Eye (tissue), 1 donor: ENCODE results near the gene PKDCC.
A peak's percentile ranks its signal among the peaks of the same experiment; 100 is the strongest.

Experiments
- DNase-seq: peaks from one replicate; pipeline ENCODE4 v3.0.0-alpha.2; 2015

The PKDCC gene

DNA sequence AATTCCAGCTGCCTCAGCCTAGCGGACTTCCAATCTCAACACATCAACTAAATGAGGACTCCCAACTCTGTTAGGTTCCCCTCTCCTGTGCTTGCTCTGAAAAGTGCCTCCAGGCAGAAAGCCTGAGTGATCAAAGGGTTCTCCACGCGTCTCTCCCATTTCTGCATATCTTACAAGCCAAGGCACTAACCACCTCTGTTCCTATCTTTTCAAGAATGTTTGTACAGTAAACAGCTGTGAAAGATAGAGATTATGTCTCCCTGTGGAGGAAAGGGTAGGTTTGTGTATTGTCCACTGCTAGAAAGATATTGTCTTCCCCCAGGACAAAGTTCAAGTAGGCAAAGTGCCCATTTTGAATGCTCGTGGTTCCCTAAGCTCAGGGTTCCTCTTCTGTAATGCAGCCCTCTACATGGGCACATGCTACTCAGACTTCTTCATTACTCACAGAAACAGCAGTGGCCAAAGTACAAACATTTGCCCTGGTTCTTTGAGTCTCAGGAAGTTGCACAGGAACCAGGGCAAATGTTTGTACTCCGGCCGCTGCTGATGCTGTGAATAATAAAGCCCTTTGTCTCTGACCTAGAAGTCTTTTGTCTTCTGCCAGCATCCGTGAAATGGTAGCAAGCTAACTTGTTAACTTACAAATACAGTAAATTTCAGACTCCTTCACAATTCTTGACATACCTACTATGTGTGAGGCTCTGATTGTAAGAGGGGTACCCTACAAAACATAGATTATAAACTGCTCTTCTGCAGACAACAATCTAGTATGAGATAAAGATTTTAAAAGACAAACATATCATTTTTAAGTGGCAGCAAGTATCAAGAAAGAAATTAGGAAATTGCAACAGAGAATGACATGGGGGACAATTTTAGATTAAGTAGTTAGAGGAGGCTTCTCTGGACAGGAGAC, 44.5 kb downstream of the PKDCC start:
- peak; percentile 37 for DNase-seq

GRCh38 chr2:42094114-42094513, 46.3 kb downstream of the PKDCC start:
- DNase-seq: no peak

DNA sequence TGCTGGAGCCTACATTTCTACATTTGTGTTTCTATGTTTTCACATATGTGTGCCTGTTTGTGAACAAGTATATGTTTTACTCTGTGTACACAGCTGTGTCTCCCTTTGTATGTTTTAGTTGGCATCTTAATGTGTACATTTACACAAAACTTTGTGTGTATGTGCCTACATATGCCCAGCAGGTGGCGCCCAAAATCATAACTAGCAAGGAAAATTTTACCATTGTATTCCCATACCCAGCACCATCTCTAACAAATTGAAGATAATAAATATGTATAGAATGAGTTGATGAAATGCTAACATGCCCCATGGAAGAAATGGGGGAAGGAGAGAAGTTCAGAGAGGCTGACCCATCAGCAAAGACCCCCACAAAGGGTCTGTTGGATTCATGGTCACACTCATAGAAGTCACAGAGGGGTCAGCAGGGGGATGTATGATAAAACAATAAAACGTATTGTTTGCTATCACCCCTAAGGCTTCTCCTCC, 48.1 kb downstream of the PKDCC start:
- peak; percentile 93 for DNase-seq

DNA sequence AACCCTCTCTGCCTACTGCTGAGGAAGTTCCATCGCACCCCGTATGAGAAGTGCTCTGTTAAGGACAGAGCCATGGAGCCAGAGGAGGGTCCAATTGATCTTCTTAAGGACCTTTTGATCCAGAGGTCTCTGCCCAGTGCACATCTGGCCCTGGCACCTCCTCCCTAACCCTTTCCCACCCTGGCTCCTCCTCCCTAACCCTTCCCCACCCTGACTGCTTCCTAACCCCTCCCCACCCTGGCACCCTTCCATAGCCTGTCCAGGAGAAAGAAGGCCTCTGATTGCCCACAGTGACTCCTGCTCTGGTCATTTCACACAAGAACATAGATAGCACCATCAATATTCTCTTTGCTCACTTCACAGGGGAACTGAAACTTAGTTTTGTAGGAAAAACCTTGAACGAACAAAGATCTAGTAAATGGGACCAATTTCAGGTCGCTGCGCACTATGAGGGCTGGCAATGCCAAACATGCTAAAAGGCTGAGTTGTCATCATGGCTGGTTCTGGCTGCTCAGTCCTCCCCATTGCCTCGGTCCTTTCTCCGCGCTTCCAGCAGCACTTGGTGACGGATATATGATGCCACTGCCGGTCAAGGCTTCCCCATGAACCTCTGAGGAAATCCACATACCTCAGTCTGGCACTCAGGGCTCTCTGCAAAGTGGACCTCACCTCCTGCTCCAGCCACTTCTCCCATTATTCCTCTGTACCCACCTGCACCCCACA, 49.2 kb downstream of the PKDCC start:
- no peak for DNase-seq

- no peak for DNase-seq
Observed at GRCh38 chr2:42098571-42099437, 51.0 kb downstream of the PKDCC start.

GRCh38 chr2:42099438-42100173, 51.8 kb downstream of the PKDCC start:
- DNase-seq: no peak

DNA sequence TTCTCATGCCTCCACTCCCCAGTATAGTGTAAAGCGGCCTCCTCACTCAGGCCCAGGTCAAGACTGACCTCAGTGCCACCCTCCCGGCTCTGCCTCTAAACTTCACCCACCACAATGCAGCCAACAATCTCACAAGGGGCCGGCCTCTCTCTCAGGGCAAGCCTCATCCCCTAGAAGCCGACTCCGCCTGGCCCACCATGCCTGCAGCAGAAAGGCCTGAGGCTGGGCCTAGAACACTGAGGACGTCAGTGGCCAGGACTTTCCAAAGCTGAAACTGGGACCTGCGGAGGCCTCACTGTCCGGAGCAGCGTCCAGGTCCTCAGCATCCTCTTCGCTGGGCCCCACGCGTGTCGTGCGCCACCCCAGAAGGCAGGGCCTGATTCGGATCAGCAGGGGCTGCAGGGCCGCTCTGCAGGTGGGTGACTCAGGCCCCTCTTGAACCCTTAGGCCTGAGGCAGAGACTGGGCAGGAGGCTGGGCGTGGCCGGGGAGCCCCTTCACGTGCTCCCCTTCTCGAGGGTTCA, 52.9 kb downstream of the PKDCC start:
- no peak for DNase-seq

DNA sequence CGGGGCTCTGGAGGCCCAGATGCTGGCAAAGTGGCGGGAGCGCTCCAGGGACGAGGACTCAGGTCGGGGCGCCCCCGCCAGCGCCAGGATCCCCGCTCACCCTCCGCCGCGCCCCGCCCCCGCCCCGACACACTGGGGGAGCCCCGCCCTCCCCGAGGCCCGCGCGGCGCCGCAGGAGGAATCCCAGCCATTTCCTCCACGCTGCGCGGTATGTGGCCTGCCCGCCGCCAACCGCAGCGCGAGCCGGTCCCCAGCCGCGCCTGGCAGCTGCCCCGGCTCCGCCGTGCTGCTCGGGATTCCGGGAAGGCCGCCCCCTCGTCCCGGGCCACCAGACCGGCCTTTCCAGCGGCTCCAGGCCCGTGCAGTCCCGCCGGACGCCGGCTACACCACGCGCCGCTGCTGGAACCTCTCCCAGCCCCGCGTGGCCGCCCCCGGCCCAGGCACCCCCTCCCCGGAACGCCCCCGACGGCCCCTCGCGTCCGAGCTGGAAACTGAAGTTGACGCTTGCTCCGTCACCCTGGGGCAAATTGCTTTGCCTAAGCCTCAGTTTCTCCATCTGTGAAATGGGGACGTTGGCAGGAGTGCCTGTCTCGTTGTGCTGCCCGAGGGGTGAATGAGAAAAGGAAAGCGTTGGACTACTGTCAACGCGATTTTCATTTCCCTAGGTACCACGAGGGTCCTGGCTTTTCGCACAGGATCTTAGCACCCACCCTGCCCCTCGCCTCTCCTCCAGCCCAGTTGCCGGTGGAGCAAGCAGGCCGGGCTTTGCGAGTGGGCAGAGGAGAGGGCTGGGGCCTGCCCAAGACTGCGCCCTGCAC, 53.6 kb downstream of the PKDCC start:
- peak; percentile 77 for DNase-seq

DNA sequence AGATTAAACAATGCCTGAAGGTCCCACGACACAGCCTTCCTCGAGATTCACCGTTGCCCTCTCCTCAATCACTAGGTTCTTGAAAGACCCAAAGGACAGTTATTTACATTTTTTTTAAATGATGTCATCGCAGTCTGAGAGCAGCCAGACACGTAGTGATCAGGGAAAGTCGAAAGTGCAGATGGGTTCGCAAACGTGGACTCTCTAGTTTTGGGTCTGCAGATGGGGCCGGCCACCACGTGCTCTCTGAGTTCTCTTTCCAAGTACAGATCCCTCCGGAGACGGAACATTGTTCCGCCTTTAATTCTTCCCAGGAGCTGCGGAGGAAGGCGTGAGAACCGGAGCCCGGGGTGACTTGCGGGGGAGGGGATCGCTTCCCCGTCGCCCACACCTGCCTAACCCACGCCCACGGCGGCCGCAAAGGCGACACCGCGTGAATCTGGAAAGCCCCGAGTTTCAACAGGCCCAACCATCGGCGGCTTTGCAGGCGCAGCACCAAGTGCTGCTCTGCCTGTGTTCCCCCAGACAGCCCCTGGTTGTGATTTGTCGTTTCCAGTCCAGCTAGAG, 54.3 kb downstream of the PKDCC start:
- peak; percentile 87 for DNase-seq

GRCh38 chr2:42102591-42103450, 55.0 kb downstream of the PKDCC start:
- peak; percentile 83 for DNase-seq

DNA sequence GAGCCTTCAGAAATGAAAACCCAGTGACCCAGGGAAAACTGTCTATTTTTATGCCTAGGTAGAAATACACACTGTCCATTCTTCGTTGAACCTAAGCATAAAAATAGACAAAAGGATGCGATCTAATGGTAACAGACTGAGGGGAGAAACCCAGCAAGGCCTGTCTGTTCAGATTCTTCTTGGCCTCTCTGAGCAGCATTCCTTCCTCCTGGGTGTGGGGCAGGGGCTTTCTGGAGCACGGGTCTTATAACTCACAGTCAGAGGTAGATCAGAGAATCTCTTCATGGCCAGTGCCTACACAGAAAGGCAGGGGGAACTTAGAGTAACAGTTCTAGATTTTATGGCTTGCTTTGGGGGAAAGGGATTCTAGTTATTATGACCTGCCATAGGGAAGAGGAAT, 56.0 kb downstream of the PKDCC start:
- DNase-seq: no peak

DNA sequence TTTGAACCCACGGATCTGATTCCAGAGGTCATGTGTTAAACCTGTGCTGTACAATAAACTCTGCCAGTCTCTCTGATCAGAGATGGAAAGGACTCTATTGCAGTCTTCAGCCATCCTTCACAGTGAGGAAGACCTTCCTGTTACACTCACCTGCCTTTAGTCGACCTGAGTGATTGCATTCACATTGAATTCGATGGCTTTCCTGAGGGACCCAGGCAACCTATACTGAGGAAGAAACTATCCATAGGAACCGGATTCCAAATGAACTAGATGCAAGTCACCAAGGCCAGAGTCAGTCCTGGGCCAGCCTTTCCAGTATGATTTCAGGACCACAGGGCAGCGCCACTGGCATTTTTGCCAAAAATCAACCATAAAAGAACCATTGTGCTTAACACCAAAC, 56.8 kb downstream of the PKDCC start:
- no peak for DNase-seq

DNA sequence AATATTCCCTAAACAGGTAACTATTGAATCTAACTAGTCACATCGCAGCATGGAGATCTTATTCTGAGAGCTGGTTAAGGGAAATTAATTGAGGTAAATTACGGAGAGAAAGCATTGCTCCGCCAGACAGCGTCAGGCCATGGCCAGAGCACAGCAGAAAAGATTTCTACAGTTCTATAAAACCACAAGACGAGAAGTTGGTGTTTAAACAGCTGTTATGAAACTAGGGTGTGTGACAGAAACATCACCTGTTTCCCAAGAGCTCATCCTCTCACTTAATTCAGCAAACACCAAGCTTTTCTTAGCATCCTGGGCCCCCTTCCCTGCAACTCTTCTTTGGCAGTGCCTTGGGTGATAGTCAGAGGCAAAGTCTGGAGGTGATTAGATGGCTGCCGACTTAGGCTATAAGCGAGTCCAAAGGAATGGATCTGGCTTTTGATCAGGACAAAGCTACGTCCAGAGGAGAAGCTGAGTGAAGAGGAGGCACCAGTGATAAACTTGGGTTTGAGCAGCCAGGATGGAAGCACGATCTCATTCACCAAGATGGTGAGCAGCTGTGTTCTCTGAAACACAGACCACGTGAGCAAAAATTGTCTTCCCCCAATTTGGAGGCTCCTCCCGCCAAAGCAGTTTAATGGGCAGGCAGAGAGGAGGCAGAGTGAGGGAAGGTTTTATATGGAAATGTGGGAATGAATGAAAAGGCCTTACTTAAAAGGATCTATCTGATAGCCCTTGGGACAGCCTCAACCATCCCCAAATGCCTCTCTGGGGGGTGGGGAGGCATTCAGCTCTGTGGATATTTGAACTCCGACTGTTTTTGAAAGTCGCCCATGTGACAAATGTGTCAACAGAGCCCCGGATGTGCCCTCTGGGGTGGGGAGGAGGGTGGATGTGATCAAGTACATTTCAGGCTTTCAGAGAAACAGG, 57.8 kb downstream of the PKDCC start:
- DNase-seq: no peak

- no peak for DNase-seq
Observed at GRCh38 chr2:42106257-42106816, 58.5 kb downstream of the PKDCC start.

GRCh38 chr2:42107249-42108042, 59.6 kb downstream of the PKDCC start:
- DNase-seq: no peak
